ENCODE results near the gene PRKCA. TPM values are rescaled to one million over a fixed set of nuclear protein-coding genes. Genes with fewer than 3 reads are reported as not detected.

PRKCA gene
- total and polyA plus RNA-seq, 10 of the 15 experiments (the other 5 are each of a cell fraction or from before 2014, with no cell fraction given) = 0.11 to 14.6 (median 0.72) TPM

GRCh38 chr17:66312912-66313311 is 10.5 kb downstream of the PRKCA start (continued):
- TF ChIP-seq, protein P1, sequence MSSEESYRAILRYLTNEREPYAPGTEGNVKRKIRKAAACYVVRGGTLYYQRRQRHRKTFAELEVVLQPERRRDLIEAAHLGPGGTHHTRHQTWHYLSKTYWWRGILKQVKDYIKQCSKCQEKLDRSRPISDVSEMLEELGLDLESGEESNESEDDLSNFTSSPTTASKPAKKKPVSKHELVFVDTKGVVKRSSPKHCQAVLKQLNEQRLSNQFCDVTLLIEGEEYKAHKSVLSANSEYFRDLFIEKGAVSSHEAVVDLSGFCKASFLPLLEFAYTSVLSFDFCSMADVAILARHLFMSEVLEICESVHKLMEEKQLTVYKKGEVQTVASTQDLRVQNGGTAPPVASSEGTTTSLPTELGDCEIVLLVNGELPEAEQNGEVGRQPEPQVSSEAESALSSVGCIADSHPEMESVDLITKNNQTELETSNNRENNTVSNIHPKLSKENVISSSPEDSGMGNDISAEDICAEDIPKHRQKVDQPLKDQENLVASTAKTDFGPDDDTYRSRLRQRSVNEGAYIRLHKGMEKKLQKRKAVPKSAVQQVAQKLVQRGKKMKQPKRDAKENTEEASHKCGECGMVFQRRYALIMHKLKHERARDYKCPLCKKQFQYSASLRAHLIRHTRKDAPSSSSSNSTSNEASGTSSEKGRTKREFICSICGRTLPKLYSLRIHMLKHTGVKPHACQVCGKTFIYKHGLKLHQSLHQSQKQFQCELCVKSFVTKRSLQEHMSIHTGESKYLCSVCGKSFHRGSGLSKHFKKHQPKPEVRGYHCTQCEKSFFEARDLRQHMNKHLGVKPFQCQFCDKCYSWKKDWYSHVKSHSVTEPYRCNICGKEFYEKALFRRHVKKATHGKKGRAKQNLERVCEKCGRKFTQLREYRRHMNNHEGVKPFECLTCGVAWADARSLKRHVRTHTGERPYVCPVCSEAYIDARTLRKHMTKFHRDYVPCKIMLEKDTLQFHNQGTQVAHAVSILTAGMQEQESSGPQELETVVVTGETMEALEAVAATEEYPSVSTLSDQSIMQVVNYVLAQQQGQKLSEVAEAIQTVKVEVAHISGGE (CRISPR knock-in tag; IDR thresholded peaks at IDR 0.05) = no peak
- TF ChIP-seq SREBF1 (IDR thresholded peaks at IDR 0.05; ENCODE audit: low read length) (no peak), YY1 (IDR thresholded peaks at IDR 0.05; ENCODE audit: low read depth, low read length) (no peak), STAT1 (conservative IDR thresholded peaks at IDR 0.05) (no peak), JUNB (IDR thresholded peaks at IDR 0.05) (no peak), ZNF384 (IDR thresholded peaks at IDR 0.05; ENCODE audit: borderline replicate concordance, low read depth, low read length) (no peak), USF1 (IDR thresholded peaks at IDR 0.05; ENCODE audit: borderline replicate concordance, extremely low read length, insufficient read depth, low read depth, low read length) (no peak)
- TF ChIP-seq, protein P2, sequence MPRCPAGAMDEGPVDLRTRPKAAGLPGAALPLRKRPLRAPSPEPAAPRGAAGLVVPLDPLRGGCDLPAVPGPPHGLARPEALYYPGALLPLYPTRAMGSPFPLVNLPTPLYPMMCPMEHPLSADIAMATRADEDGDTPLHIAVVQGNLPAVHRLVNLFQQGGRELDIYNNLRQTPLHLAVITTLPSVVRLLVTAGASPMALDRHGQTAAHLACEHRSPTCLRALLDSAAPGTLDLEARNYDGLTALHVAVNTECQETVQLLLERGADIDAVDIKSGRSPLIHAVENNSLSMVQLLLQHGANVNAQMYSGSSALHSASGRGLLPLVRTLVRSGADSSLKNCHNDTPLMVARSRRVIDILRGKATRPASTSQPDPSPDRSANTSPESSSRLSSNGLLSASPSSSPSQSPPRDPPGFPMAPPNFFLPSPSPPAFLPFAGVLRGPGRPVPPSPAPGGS (IDR thresholded peaks at IDR 0.05; ENCODE audit: borderline replicate concordance, insufficient read depth, low read depth, low read length, poor library complexity, severe bottlenecking) = no peak

All from GM12878 (cell line).